NCI-H510A treated with DMSO at 0.1 percent for 48 hours (cell line): ENCODE results near the gene SNURF.
"Not testable (repeated sequence)": the region's sequence is repeated elsewhere in the genome, so short reads cannot be mapped to it uniquely, and the experiment has no call there.

Experiments used
- DNase-seq: peaks from one replicate; lab custom pipeline; 2025; lab: John Stamatoyannopoulos, UW

The SNURF gene

DNA sequence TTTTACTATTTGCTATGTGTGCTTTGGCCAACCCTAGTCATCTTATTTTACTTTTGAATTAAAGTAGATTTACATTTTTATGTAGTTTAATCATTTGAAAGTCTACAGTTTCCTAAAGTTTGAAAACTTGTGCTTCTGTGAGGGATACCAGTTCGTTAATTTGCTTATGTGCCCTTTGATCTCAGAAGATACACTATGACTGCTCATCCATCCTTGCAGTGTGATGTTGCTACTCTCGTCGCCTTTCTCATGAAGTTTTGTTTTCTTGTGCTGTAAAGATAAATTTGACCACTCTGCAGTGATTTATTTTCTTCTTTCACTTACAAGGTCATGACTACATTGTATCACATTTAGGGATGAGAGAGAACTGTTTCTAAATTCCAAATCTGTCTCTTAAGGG lies 16.3 kb downstream of the SNURF start:
- DNase-seq = no peak

DNA sequence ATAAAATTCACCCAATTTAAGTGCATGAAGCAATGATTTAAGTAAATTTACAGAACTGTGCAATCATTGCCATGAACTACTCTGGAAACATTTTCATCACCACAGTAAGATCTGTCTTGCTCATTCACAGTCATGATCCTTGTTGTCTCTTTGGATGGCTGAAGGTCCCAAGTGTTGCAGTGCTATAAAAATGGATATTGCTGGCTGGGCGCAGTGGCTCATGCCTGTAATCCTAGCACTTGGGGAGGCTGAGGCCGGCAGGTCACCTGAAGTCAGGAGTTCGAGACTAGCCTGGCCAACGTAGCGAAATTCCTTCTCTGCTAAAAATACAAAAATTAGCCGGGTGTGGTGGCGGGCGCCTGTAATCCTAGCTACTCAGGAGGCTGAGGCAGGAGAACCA lies 17.0 kb downstream of the SNURF start:
- no peak for DNase-seq

- DNase-seq = not testable (repeated sequence)
Observed at GRCh38 chr15:24972707-24973106, 17.9 kb downstream of the SNURF start.

DNA sequence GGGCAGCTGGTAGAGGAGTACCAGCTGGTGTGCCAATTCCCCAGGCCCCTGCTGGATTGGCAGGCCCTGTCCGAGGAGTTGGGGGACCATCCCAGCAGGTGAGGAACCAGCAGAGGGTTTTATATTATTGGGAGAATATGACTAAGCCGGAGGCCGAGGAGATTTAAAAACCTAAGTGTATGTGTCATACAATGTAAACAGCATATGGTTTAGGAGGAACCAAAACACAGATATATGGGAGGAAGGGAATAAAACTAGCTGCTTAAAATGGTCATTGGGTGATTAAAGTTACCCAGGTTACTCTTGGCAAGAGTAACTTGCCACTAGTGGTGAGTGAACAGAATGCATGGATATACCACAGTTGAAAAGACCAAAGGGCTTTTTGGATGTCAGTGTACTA lies 22.1 kb downstream of the SNURF start:
- no peak for DNase-seq

DNA sequence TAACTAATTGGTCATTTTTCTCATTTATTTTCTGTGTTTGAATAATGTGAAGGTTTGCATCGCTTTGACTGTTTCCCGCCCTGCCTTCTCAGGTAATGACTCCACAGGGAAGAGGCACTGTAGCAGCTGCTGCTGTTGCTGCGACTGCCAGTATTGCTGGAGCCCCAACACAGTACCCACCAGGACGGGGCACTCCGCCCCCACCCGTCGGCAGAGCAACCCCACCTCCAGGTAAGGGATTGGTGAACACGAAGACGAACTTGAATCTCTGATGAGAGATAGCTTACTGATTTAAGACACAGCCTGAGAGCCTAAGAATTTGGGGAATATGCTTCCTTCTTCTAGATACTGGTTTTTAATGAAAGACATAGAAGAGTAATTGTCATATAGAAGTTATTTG lies 22.9 kb downstream of the SNURF start:
- DNase-seq = no peak

DNA sequence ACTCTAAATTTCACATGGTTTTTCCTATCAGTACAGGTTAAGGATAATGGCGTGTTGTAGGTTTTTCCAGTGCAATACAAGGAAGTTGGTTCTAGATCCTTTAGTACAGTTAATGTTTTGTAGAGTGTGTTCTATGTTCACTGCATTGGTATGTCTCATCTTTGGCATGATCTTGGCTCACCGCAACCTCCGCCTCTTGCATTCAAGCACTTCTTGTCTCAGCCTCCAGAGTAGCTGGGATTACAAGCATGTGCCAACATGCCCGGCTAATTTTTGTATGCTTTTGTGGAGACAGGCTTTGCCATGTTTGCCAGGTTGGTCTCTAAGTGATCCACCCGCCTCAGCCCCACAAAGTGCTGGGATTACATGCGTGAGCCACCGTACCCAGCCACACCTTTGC lies 30.4 kb downstream of the SNURF start:
- DNase-seq = no peak

DNA sequence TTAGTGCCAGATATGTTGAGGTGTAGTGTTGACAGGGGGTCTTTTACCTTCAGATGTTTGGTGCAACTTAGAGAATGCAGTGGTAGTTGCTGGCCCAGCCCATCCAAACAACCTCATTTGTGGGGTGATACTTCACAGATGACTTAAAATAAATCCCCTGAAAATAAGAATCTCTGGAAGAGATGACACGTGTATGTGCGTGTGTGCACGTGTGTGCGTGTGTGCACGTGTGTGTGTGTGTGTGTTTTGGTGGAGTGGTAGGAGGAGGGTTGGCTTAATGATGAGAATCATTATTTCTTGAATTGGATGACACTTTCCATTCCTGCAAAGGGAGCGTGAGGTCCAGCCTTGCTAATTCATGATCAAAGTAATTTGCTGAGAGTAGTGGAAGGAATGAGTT lies 31.9 kb downstream of the SNURF start:
- no peak for DNase-seq
